Measurements from ENCODE around the gene CAB39L. TPM values are rescaled to one million over a fixed set of nuclear protein-coding genes. Genes with fewer than 3 reads are reported as not detected.

The CAB39L gene
- total and polyA plus RNA-seq, 2 of the 13 experiments (the other 11 are each of a cell fraction or from before 2014, with no cell fraction given), result 3.1 to 6.1 TPM

DNA sequence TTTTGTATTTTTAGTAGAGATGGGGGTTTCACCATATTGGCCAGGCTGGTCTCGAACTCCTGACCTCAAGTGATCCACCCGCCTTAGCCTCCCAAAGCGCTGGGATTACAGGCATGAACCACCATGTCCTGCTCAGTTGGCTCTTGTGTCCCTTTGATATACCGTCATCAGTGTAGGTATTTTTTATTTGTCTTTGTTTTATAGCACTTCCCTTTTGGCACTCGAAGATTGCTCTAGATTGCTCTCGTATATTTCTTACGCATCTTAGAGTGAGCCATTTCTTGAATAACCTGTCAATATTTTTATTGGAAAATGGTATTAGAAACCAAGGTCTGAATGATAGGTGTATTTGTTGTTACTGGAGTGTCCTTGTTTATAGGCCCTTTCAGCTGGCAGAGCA, 9.6 kb upstream of the CAB39L start:
- ChIA-PET CTCF (ENCODE audit: low intra/inter-chr PET ratio, low total read pairs) (no interaction called here), POLR2A (interaction anchor here (2.3 kb wide), 1 partner anchor 10 kb away, joined by 6 read pairs; the partner anchor contains the start of genes CAB39L and SETDB2)
- H3K36me3 ChIP-seq (replicated peaks in 1 of 2; ENCODE audit: control insufficient read depth in 1 of 2, insufficient read depth in 2 of 2, low read length in 2 of 2), result 0 out of 5 replicates have a peak, but pooled peaks cover 0 to 2% of the 10 kb centered on the region in 2 experiments
- TF ChIP-seq ZNF549 (CRISPR knock-in tag; IDR thresholded peaks at IDR 0.05) (no peak), NRL (CRISPR knock-in tag; IDR thresholded peaks at IDR 0.05; ENCODE audit: borderline replicate concordance) (no peak), BCL6 (CRISPR knock-in tag; IDR thresholded peaks at IDR 0.05) (no peak), ZNF780A (CRISPR knock-in tag; IDR thresholded peaks at IDR 0.05) (no peak), POLR2A (IDR thresholded peaks at IDR 0.05; ENCODE audit: insufficient read depth in 1 of 2, low read depth in 2 of 2, low read length in 2 of 2) (no peak), ELF4 (CRISPR knock-in tag; IDR thresholded peaks at IDR 0.05; ENCODE audit: borderline replicate concordance) (no peak), SIX4 (CRISPR knock-in tag; IDR thresholded peaks at IDR 0.05) (no peak), ZNF121 (CRISPR knock-in tag; IDR thresholded peaks at IDR 0.05) (no peak)
- TF ChIP-seq, protein P1, sequence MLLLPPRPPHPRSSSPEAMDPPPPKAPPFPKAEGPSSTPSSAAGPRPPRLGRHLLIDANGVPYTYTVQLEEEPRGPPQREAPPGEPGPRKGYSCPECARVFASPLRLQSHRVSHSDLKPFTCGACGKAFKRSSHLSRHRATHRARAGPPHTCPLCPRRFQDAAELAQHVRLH (CRISPR knock-in tag; IDR thresholded peaks at IDR 0.05; ENCODE audit: borderline replicate concordance, low read depth), result no peak
- TF ChIP-seq, protein P2, sequence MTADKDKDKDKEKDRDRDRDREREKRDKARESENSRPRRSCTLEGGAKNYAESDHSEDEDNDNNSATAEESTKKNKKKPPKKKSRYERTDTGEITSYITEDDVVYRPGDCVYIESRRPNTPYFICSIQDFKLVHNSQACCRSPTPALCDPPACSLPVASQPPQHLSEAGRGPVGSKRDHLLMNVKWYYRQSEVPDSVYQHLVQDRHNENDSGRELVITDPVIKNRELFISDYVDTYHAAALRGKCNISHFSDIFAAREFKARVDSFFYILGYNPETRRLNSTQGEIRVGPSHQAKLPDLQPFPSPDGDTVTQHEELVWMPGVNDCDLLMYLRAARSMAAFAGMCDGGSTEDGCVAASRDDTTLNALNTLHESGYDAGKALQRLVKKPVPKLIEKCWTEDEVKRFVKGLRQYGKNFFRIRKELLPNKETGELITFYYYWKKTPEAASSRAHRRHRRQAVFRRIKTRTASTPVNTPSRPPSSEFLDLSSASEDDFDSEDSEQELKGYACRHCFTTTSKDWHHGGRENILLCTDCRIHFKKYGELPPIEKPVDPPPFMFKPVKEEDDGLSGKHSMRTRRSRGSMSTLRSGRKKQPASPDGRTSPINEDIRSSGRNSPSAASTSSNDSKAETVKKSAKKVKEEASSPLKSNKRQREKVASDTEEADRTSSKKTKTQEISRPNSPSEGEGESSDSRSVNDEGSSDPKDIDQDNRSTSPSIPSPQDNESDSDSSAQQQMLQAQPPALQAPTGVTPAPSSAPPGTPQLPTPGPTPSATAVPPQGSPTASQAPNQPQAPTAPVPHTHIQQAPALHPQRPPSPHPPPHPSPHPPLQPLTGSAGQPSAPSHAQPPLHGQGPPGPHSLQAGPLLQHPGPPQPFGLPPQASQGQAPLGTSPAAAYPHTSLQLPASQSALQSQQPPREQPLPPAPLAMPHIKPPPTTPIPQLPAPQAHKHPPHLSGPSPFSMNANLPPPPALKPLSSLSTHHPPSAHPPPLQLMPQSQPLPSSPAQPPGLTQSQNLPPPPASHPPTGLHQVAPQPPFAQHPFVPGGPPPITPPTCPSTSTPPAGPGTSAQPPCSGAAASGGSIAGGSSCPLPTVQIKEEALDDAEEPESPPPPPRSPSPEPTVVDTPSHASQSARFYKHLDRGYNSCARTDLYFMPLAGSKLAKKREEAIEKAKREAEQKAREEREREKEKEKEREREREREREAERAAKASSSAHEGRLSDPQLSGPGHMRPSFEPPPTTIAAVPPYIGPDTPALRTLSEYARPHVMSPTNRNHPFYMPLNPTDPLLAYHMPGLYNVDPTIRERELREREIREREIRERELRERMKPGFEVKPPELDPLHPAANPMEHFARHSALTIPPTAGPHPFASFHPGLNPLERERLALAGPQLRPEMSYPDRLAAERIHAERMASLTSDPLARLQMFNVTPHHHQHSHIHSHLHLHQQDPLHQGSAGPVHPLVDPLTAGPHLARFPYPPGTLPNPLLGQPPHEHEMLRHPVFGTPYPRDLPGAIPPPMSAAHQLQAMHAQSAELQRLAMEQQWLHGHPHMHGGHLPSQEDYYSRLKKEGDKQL (CRISPR knock-in tag; IDR thresholded peaks at IDR 0.05; ENCODE audit: low read depth), result no peak
- TF ChIP-seq, protein P3, sequence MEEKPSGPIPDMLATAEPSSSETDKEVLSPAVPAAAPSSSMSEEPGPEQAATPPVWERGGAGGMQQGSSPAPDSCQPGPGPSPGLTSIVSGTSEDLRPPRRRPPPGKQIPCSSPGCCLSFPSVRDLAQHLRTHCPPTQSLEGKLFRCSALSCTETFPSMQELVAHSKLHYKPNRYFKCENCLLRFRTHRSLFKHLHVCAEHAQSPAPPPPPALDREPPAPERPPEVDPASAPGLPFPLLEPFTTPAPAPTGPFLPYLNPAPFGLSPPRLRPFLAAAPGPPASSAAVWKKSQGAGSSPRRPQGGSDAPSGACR (CRISPR knock-in tag; IDR thresholded peaks at IDR 0.05), result no peak
- TF ChIP-seq, protein P4, sequence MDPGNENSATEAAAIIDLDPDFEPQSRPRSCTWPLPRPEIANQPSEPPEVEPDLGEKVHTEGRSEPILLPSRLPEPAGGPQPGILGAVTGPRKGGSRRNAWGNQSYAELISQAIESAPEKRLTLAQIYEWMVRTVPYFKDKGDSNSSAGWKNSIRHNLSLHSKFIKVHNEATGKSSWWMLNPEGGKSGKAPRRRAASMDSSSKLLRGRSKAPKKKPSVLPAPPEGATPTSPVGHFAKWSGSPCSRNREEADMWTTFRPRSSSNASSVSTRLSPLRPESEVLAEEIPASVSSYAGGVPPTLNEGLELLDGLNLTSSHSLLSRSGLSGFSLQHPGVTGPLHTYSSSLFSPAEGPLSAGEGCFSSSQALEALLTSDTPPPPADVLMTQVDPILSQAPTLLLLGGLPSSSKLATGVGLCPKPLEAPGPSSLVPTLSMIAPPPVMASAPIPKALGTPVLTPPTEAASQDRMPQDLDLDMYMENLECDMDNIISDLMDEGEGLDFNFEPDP (CRISPR knock-in tag; conservative IDR thresholded peaks at IDR 0.05), result no peak
- DNase-seq (ENCODE audit: low spot score) (no peak), ATAC-seq (no peak), FAIRE-seq (no peak)
- BruUV-seq (replicated peaks), result no TSS peak
- in situ Hi-C loops (cut with HindIII; ENCODE audit: extremely low pct_ligation_motif_present, low pct_unique_long_range_greater_than_20kb), result no loop called here
- no peak overlapping the region for H3K4me2 ChIP-seq (ENCODE audit: low read depth, low read length)
- no peak overlapping the region for H3K4me3 ChIP-seq (replicated peaks in 1 of 3; ENCODE audit: insufficient read depth in 1 of 3, low read depth in 2 of 3, low read length in 3 of 3)
- H4K20me1 ChIP-seq (ENCODE audit: insufficient read depth, low read length), result no peaks in the 10 kb centered on the region
- no peak overlapping the region for H3K27ac ChIP-seq (ENCODE audit: extremely low read length, insufficient read depth, low read length)
- WGBS (ENCODE audit: low lambda C conversion rate), result 97% methylated on average over 7 of the region's 7 CpGs
- H3K79me2 ChIP-seq (ENCODE audit: insufficient read depth, low read length), result peaks cover 18% of the 10 kb centered on the region
- no peaks in the 10 kb centered on the region for H3K27me3 ChIP-seq (ENCODE audit: control insufficient read depth in 1 of 2, insufficient read depth in 2 of 2, low read length in 2 of 2)
- H3K9me3 ChIP-seq (ENCODE audit: low read length), result no peaks in the 10 kb centered on the region
- H3K4me1 ChIP-seq (ENCODE audit: insufficient read depth, low read length), result peaks cover 13% of the 10 kb centered on the region
- no peak overlapping the region for H2AFZ ChIP-seq (ENCODE audit: low read length)
- intact Hi-C loops (cut with micrococcal nuclease; ENCODE audit: unreplicated experiment), result loop anchor here (5.0 kb wide), 1 partner anchor 44 kb away; the partner anchor contains the start of gene PHF11
- no peak overlapping the region for H3K9ac ChIP-seq (ENCODE audit: insufficient read depth, low read depth, low read length)

Measured in HepG2 (cell line).